Lower lobe of right lung (tissue), 2 donors: ENCODE results near the gene CACNA1C. TPM values are rescaled to one million over a fixed set of nuclear protein-coding genes. Genes with fewer than 3 reads are reported as not detected.

Source experiments
- ATAC-seq, 2 donors: fragments of 200-7000 bp; cut with Tn5 transposase; one replicate each; pipeline ENCODE4 v1.9.1; 2020 to 2022; ENCODE audit warnings: mild to moderate bottlenecking in 2 of 2, moderate library complexity in 2 of 2
- DNase-seq: peaks from one replicate; pipeline ENCODE4 v3.0.0-alpha.2; 2020
- H3K27ac ChIP-seq: fragments of 200-600 bp; one replicate; pipeline ENCODE4 v1.8.0; 2022
- H3K27me3 ChIP-seq: fragments of 200-600 bp; one replicate; pipeline ENCODE4 v1.8.0; 2022; ENCODE audit warnings: low read depth
- H3K36me3 ChIP-seq: fragments of 200-600 bp; one replicate; pipeline ENCODE4 v1.8.0; 2022; ENCODE audit warnings: mild to moderate bottlenecking
- H3K4me1 ChIP-seq: fragments of 200-600 bp; one replicate; pipeline ENCODE4 v1.8.0; 2022
- H3K4me3 ChIP-seq: fragments of 200-600 bp; one replicate; pipeline ENCODE4 v1.8.0; 2022; ENCODE audit warnings: mild to moderate bottlenecking
- H3K9me3 ChIP-seq: fragments of 200-600 bp; one replicate; pipeline ENCODE4 v1.8.0; 2022
- intact Hi-C: fragments of 100-400 bp; cut with DNase I; formaldehyde crosslinking; loops from one replicate; pipeline ENCODE4 v1.11.0; 2022
- total RNA-seq: library from RNA; stranded (reverse); fragmentation: NEBNext Ultra II Directional; extraction: Animal tissue kit (Norgen Biotek cat#: 25700); gene quantifications from one replicate; pipeline ENCODE4 v1.2.1, GENCODE V29; 2021
- TF ChIP-seq, protein P1 (sequence below): fragments of 200-600 bp; IDR thresholded peaks from one replicate; pipeline ENCODE4 v1.8.0; 2022; ENCODE audit warnings: antibody characterized with exemption, mild to moderate bottlenecking
- donor health status: DM: no; HTN: yes; CAD: no; lungs with severe emphysema.

The CACNA1C gene
- total RNA-seq, 1 donor from 2014 or later, result 8.4 TPM

DNA sequence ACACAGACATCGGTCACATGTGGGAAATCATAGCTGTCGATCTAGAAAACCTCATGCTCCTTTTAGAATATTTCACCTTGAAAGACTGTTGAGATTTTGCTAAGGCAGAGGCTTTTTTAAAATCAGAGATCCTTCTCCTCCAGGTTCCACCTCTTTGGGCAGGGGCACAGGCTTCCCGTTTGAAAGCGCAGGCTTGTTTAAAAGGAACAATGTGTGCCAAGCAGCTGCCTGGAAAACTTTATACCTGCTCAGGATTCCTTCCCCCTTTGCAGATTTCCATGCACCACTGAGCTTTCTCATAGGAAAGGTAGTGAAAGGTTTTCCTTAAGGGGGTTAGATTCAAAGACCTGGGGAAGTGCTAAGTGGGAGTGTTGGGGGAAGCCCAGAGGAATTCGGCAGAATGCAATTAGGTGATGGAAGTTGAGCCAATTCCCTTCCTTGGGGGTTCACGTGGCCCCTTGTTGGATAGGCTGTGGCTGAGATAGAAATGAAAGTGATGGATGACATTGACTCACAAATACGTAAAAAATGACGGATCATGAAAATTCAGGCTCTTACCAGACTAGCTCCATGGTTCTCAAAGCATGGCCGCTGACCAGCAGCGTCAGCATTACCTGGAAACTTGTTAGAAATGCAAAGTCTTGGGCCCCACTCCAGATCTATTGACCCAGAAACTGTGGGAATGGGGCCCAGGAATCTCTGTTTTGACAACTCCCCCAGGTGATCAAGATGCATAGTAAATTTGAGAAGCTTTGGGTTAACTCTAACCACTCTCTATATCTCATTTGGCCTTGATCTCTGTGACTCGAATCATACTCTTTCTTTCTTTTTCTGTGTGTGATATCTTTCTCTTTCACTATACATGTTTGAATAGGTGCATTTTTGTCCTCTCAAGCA lies 460.6 kb downstream of the CACNA1C start:
- no peaks in the 10 kb centered on the region for H3K9me3 ChIP-seq
- no peaks in the 10 kb centered on the region for H3K36me3 ChIP-seq
- no peak overlapping the region for H3K4me3 ChIP-seq
- H3K4me1 ChIP-seq, result no peaks in the 10 kb centered on the region
- H3K27ac ChIP-seq, result no peak overlapping the region
- no peak for ATAC-seq
- no peak for DNase-seq
- TF ChIP-seq, protein P1, sequence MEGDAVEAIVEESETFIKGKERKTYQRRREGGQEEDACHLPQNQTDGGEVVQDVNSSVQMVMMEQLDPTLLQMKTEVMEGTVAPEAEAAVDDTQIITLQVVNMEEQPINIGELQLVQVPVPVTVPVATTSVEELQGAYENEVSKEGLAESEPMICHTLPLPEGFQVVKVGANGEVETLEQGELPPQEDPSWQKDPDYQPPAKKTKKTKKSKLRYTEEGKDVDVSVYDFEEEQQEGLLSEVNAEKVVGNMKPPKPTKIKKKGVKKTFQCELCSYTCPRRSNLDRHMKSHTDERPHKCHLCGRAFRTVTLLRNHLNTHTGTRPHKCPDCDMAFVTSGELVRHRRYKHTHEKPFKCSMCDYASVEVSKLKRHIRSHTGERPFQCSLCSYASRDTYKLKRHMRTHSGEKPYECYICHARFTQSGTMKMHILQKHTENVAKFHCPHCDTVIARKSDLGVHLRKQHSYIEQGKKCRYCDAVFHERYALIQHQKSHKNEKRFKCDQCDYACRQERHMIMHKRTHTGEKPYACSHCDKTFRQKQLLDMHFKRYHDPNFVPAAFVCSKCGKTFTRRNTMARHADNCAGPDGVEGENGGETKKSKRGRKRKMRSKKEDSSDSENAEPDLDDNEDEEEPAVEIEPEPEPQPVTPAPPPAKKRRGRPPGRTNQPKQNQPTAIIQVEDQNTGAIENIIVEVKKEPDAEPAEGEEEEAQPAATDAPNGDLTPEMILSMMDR, result no peak
- no peaks in the 10 kb centered on the region for H3K27me3 ChIP-seq
- intact Hi-C loops, result no loop called here

DNA sequence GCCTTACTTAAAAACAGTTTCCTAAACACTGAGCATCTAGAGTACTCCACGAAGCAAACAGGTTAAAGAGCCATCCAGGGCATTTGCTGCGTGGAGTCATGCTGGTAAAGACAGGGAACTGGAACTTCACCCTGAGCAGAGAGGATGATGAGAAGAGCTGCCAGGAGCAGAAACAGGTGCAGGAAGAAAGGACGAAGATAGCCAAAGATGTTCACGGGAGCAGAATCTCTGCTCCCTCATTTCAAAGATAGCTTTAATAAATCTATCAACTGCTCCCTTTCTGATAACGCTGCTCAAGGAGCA lies 461.2 kb downstream of the CACNA1C start:
- Histone ChIP-seq H3K36me3 (no peaks in the 10 kb centered on the region), H3K4me3 (no peak overlapping the region), H3K9me3 (no peaks in the 10 kb centered on the region), H3K4me1 (no peaks in the 10 kb centered on the region), H3K27ac (no peak overlapping the region), H3K27me3 (no peaks in the 10 kb centered on the region)
- ATAC-seq, result no peak
- TF ChIP-seq, protein P1, result no peak
- DNase-seq, result no peak
- intact Hi-C loops, result no loop called here

DNA sequence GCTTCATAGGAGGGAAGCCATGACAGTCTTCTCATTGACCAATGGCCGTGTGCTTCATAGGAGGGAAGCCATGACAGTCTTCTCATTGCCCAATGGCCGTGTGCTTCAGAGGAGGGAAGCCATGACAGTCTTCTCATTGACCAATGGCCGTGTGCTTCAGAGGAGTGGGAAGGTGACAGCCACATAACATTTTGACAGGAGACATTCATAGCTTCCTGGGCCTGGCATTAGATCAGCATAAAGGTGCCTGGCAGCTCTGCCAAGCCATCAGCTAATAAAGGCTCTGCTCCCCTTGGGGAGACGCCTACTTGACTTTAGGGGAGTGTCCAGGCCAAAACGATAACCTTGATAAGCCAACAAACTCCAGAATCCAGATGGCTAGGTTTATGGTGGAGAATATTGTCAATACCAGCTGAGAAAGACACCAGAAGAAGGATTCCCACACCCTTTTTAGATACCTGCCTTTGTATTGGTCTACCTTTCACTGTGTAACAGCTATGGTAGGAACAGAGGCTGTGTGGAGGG lies 468.0 kb downstream of the CACNA1C start:
- Histone ChIP-seq H3K27me3 (peaks cover 5% of the 10 kb centered on the region), H3K9me3 (no peaks in the 10 kb centered on the region), H3K27ac (no peak overlapping the region), H3K36me3 (no peaks in the 10 kb centered on the region), H3K4me3 (no peak overlapping the region), H3K4me1 (no peaks in the 10 kb centered on the region)
- intact Hi-C loops, result no loop called here
- DNase-seq, result no peak
- TF ChIP-seq, protein P1, result no peak
- no peak for ATAC-seq

DNA sequence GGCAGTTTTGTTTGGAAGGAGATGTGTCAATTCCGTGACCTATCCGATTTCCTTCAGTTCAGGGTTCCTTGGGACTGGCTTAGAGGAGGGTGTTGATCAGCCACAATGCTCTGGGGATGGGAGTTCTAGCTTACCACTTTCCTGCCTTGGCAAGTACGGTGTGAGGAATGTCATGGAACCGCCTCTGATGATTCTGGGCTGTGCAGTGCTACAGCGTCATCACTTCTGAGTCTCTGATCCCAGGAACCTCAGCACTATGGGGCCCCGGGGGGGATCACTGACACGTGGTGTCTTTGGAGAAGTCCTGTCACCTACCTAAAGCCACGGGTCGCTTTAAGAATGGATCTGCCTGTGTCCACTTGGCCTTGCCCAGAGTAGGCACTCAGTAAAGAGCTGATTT lies 470.5 kb downstream of the CACNA1C start:
- TF ChIP-seq, protein P1, result no peak
- DNase-seq (no peak), ATAC-seq (no peak)
- Histone ChIP-seq H3K27me3 (peaks cover 5% of the 10 kb centered on the region), H3K9me3 (no peaks in the 10 kb centered on the region), H3K4me1 (no peaks in the 10 kb centered on the region), H3K4me3 (no peak overlapping the region), H3K27ac (no peak overlapping the region), H3K36me3 (no peaks in the 10 kb centered on the region)
- intact Hi-C loops, result no loop called here

DNA sequence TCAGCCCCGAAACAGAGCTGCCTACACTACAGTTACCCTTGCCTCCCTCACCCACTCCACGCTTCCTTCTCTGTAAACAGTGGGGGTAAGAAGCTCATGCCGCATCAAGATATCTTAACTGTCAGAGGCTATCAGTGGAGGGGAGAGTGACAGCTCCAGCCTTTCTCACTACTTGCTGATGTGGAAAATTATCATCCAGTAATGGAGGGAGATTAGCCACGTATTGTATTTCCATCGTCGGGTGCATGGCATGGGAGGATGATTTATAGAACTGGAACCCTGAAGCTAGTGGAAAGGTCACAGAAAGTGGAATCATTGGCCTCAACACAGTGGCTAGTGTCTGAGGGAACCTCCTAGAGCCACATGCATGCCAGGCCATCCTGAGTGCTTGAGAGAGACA lies 471.1 kb downstream of the CACNA1C start:
- Histone ChIP-seq H3K4me1 (no peaks in the 10 kb centered on the region), H3K36me3 (no peaks in the 10 kb centered on the region), H3K4me3 (no peak overlapping the region), H3K27me3 (peaks cover 5% of the 10 kb centered on the region), H3K27ac (no peak overlapping the region), H3K9me3 (no peaks in the 10 kb centered on the region)
- intact Hi-C loops, result no loop called here
- DNase-seq (no peak), ATAC-seq (no peak)
- TF ChIP-seq, protein P1, result no peak
